ENCODE measurements around the gene KY.

The KY gene

DNA sequence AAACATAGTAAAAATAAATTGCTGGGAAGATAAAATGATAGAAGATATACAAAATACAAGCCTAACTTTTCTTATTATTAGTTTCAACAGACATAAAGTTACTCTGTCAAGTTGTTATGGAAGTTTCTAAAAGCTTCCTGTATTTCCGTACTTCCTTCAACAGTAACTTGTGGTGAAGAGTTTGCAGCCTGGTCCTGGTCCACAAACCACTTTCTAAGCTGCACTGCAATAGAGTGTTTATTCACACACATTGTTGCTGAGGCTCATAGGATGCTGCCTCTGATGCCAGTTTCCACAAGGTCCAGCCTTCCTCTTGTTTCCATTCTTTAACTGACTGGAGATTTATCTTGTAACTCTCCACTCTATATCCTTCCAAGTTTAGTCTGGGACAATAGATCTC, 39.4 kb upstream of the KY start:
- Histone ChIP-seq H3K36me3 (ENCODE audit: control insufficient read depth in 2 of 2, insufficient read depth in 2 of 2, low read length in 2 of 2) (no peaks in the 10 kb centered on the region), H3K4me3 (ENCODE audit: low read length in 2 of 2) (no peak overlapping the region), H3K4me1 (ENCODE audit: control insufficient read depth, insufficient read depth, low read length) (peaks cover 20% of the 10 kb centered on the region), H3K27me3 (ENCODE audit: control insufficient read depth in 1 of 2, insufficient read depth in 2 of 2, low read length in 2 of 2) (no peaks in the 10 kb centered on the region), H3K9me3 (ENCODE audit: control insufficient read depth in 2 of 2, low read length in 2 of 2) (no peaks in the 10 kb centered on the region), H3K9ac (ENCODE audit: low read length in 2 of 2) (no peak overlapping the region), H3K27ac (ENCODE audit: low read length) (no peak overlapping the region)

DNA sequence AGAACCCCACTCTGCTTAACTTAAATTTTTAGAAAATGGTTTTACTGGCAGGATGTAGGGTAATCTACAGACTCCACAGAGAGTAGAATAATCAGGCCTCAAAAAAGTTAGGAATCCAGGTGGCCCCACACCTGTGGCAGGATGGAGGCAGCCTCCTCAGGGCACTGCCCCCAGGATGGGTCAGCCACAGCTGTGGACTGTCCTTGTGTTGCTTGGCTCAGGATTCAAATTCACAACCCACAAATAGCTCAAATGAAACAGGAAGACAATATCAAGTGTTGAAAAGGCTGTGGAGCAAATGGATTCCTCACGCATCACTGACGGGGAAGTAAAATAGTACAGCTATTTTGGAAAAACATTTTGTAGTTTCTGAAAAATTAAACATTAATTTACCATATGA, 36.8 kb upstream of the KY start:
- Histone ChIP-seq H3K36me3 (ENCODE audit: control insufficient read depth in 2 of 2, insufficient read depth in 2 of 2, low read length in 2 of 2) (no peaks in the 10 kb centered on the region), H3K4me3 (ENCODE audit: low read length in 2 of 2) (no peak overlapping the region), H3K27ac (ENCODE audit: low read length) (no peak overlapping the region), H3K9ac (ENCODE audit: low read length in 2 of 2) (no peak overlapping the region), H3K4me1 (ENCODE audit: control insufficient read depth, insufficient read depth, low read length) (peaks cover 3% of the 10 kb centered on the region), H3K9me3 (ENCODE audit: control insufficient read depth in 2 of 2, low read length in 2 of 2) (no peaks in the 10 kb centered on the region), H3K27me3 (ENCODE audit: control insufficient read depth in 1 of 2, insufficient read depth in 2 of 2, low read length in 2 of 2) (no peaks in the 10 kb centered on the region)

DNA sequence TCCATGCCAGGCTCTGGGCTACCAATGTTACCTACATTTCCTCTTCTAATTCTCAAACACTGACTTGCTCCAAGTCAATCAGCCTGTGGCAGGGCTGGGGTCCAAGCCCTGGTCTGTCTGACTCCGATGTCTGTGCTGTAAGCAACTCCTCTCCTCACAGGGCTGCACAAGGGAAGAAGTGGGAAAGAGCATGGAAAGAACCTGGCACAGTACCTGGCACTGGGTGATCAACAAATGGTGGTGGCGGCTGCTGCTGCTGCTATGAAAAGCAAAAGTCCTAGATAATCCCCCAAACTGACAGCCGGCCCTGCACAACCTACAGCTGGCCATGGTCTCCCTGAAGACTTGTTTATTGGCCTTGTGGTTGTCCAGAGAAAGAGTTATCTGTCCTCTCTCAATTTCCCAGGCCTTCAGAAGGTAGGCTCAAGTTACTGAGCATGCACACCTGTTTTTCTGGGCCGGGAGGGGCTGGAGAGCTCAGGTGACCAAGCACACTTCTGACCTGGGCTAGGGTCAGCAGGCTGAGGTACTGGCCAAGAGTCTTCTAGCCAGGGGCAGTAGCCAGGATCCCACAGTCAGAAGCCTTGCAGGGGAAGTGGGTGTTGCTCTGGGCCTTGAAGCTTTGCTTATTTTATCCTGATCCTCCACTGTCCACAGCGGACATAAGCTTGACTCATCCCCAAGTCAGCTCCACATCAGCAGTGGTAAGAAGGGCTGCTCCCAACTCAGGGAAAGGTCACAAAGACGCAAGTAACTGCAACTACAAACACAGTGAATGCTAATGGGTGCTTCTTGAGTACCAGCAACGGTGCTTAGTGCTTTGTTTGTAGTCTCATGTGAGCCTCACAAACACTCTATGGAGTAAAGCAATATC, 35.3 kb upstream of the KY start:
- Histone ChIP-seq H3K27me3 (ENCODE audit: control insufficient read depth in 1 of 2, insufficient read depth in 2 of 2, low read length in 2 of 2) (no peaks in the 10 kb centered on the region), H3K9ac (ENCODE audit: low read length in 2 of 2) (no peak overlapping the region), H3K4me1 (ENCODE audit: control insufficient read depth, insufficient read depth, low read length) (peaks cover 10% of the 10 kb centered on the region), H3K9me3 (ENCODE audit: control insufficient read depth in 2 of 2, low read length in 2 of 2) (no peaks in the 10 kb centered on the region), H3K27ac (ENCODE audit: low read length) (no peak overlapping the region), H3K36me3 (ENCODE audit: control insufficient read depth in 2 of 2, insufficient read depth in 2 of 2, low read length in 2 of 2) (no peaks in the 10 kb centered on the region), H3K4me3 (ENCODE audit: low read length in 2 of 2) (no peak overlapping the region)

DNA sequence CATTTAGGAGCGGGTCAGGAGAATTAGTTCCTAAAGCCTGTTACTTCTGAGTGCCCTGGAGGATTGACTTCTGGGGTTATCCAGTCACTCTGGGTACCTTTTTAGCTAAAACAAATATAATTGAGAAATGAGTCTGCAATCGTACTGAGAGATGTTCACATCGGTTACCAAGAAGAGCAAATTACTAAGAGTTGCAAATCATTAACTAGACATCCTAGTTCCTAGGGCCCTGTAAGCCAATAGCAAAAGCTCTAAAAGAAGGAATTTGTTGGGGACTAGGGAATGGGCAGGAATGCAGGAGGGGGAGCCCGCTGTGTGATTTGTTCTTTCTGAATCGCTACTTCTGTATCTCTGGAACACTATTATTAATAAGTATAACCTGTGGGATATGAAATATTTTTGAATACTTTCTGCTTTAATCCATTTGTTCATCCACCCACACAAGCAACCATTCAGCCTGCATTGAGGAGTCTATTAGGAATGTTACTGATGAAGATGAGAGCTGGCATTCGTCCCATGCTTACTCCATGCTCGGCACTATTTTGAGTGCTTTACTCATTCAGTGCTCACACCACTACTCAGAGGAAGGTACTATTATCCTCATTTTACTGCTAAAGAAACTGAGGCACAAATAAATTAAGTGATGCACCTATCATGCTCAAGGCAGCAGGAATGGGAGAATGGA, 31.5 kb upstream of the KY start:
- no peak overlapping the region for H3K27ac ChIP-seq (ENCODE audit: low read length)
- H3K9ac ChIP-seq (ENCODE audit: low read length in 2 of 2): no peak overlapping the region
- H3K4me3 ChIP-seq (ENCODE audit: low read length in 2 of 2): no peak overlapping the region
- H3K9me3 ChIP-seq (ENCODE audit: control insufficient read depth in 2 of 2, low read length in 2 of 2): no peaks in the 10 kb centered on the region
- peaks cover 18% of the 10 kb centered on the region for H3K4me1 ChIP-seq (ENCODE audit: control insufficient read depth, insufficient read depth, low read length)
- no peaks in the 10 kb centered on the region for H3K27me3 ChIP-seq (ENCODE audit: control insufficient read depth in 1 of 2, insufficient read depth in 2 of 2, low read length in 2 of 2)
- H3K36me3 ChIP-seq (ENCODE audit: control insufficient read depth in 2 of 2, insufficient read depth in 2 of 2, low read length in 2 of 2): no peaks in the 10 kb centered on the region

DNA sequence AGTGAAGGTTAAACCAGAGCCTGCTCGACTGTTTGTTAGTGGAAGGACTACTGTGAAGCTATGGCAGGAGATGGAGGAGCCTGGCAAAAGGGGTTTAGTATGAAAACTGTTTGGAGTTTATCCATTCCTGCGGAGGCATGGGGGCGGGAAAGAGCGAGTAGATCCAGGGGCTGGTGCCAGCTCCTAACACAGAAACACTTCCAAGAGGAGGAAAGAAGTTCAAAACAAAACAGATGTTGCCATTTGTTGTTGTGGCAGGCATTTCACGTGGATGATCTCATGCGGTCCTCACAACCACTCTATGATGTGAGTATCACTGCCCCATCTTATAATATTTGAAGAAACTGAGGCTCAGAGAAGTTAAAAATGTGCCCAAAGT, 30.7 kb upstream of the KY start:
- H3K27me3 ChIP-seq (ENCODE audit: control insufficient read depth in 1 of 2, insufficient read depth in 2 of 2, low read length in 2 of 2): no peaks in the 10 kb centered on the region
- H3K4me1 ChIP-seq (ENCODE audit: control insufficient read depth, insufficient read depth, low read length): peaks cover 18% of the 10 kb centered on the region
- no peak overlapping the region for H3K4me3 ChIP-seq (ENCODE audit: low read length in 2 of 2)
- no peak overlapping the region for H3K9ac ChIP-seq (ENCODE audit: low read length in 2 of 2)
- peak overlapping the region; percentile 66 for H3K27ac ChIP-seq (ENCODE audit: low read length)
- no peaks in the 10 kb centered on the region for H3K36me3 ChIP-seq (ENCODE audit: control insufficient read depth in 2 of 2, insufficient read depth in 2 of 2, low read length in 2 of 2)
- no peaks in the 10 kb centered on the region for H3K9me3 ChIP-seq (ENCODE audit: control insufficient read depth in 2 of 2, low read length in 2 of 2)

DNA sequence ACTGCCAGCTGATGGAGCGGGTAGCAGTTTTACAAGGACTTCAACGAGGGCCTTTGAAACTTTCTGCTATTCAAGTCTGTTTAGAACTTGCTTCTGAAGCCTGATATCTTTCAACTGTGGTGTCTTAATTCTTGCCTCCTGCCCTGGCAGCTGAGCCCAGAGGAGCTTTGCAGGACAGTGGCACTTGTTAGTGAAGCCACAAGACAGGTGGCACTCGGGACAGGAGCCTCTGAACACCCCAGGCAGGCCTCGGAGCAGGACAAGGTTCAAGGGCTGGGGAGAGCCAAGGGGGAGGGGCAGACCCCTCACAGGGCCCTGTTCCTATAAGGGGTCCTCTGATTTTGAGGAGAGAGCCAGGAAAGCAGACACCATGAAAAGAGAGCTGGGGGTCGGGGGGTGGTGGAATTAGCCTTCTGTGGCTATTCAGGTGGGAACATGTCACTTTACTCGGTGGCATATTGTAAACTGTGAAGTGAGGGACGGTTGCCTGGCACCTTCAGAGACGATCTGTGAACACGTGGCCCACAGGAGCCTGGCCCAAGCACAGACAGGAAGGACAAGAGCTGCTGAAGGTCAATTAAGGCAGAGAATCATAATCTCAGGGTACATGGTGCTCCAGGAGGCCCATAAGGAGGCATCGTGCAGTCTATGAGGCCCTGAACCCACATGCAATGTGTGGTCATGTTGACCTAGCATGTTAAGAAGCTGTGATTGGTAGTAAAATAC, 30.1 kb upstream of the KY start:
- H3K36me3 ChIP-seq (ENCODE audit: control insufficient read depth in 2 of 2, insufficient read depth in 2 of 2, low read length in 2 of 2): no peaks in the 10 kb centered on the region
- H3K9me3 ChIP-seq (ENCODE audit: control insufficient read depth in 2 of 2, low read length in 2 of 2): no peaks in the 10 kb centered on the region
- no peak overlapping the region for H3K9ac ChIP-seq (ENCODE audit: low read length in 2 of 2)
- peaks cover 18% of the 10 kb centered on the region for H3K4me1 ChIP-seq (ENCODE audit: control insufficient read depth, insufficient read depth, low read length)
- H3K27ac ChIP-seq (ENCODE audit: low read length): peak overlapping the region; percentile 66
- H3K27me3 ChIP-seq (ENCODE audit: control insufficient read depth in 1 of 2, insufficient read depth in 2 of 2, low read length in 2 of 2): no peaks in the 10 kb centered on the region
- H3K4me3 ChIP-seq (ENCODE audit: low read length in 2 of 2): peak overlapping the region in 1 of 2 donors; percentile 15

DNA sequence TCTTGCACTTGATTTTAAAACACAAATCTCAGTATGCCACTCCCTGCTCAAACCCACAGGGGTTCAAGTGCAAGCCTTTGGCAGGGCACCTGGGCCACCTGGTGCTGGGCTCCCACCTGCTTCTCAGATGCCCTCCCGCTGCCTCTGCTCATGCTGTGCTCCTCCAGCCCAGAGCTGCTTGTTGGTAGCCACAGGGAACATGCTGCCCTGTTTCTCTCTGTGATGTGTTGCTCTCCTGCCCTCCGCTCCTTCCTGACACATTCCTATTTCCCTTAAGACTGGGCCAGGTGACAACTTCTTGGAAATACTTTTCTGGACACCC, 27.1 kb upstream of the KY start:
- H3K27ac ChIP-seq (ENCODE audit: low read length): no peak overlapping the region

DNA sequence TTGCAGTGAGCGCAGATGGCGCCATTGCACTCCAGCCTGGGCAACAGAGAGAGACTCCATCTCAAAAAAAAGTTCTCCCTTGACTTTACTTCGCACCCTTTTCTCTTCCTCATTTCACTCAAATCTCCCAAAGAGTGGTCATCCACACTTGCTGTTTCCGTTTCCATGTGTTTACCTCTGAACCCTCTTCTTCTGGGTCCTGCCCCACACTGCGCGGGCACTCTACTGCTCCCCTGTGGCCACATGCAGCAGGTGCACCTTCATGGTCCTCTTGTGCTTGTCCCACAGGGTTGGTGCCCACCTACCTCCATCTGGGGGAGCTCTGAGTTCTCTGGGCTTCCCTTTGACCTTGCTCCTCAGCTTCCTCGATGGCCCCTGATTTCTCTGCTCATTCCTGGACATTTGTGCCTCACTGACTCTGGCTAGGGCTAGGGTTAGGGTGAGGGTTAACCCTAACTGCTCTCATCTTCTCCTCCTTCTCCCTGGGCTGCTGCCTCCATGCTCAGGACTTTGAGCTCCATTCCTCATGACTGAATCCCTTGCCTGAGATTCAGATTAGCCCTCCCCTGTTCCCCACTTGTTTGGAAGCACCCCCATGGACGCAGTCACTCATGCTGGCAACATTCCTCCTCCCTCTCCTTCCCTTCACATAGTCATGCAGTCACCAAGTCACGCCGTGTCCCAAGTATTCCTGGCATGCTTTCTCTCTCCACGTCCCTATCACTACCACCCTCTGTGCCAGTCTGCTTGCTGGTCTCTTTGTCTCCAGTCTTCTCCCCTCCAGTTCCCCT, 26.6 kb upstream of the KY start:
- Histone ChIP-seq H3K9me3 (ENCODE audit: control insufficient read depth in 2 of 2, low read length in 2 of 2) (peaks cover 2 to 7% of the 10 kb centered on the region in 2 donors), H3K4me3 (ENCODE audit: low read length in 2 of 2) (no peak overlapping the region), H3K9ac (ENCODE audit: low read length in 2 of 2) (no peak overlapping the region), H3K4me1 (ENCODE audit: control insufficient read depth, insufficient read depth, low read length) (peaks cover 18% of the 10 kb centered on the region), H3K36me3 (ENCODE audit: control insufficient read depth in 2 of 2, insufficient read depth in 2 of 2, low read length in 2 of 2) (no peaks in the 10 kb centered on the region), H3K27ac (ENCODE audit: low read length) (no peak overlapping the region), H3K27me3 (ENCODE audit: control insufficient read depth in 1 of 2, insufficient read depth in 2 of 2, low read length in 2 of 2) (no peaks in the 10 kb centered on the region)

More for the DNA sequence above, 27.1 kb upstream of the KY start:
- H3K36me3 ChIP-seq (ENCODE audit: control insufficient read depth in 2 of 2, insufficient read depth in 2 of 2, low read length in 2 of 2): no peaks in the 10 kb centered on the region
- H3K4me3 ChIP-seq (ENCODE audit: low read length in 2 of 2): no peak overlapping the region
- H3K9me3 ChIP-seq (ENCODE audit: control insufficient read depth in 2 of 2, low read length in 2 of 2): peaks cover 2 to 7% of the 10 kb centered on the region in 2 donors
- H3K9ac ChIP-seq (ENCODE audit: low read length in 2 of 2): no peak overlapping the region
- no peaks in the 10 kb centered on the region for H3K27me3 ChIP-seq (ENCODE audit: control insufficient read depth in 1 of 2, insufficient read depth in 2 of 2, low read length in 2 of 2)
- peaks cover 18% of the 10 kb centered on the region for H3K4me1 ChIP-seq (ENCODE audit: control insufficient read depth, insufficient read depth, low read length)

DNA sequence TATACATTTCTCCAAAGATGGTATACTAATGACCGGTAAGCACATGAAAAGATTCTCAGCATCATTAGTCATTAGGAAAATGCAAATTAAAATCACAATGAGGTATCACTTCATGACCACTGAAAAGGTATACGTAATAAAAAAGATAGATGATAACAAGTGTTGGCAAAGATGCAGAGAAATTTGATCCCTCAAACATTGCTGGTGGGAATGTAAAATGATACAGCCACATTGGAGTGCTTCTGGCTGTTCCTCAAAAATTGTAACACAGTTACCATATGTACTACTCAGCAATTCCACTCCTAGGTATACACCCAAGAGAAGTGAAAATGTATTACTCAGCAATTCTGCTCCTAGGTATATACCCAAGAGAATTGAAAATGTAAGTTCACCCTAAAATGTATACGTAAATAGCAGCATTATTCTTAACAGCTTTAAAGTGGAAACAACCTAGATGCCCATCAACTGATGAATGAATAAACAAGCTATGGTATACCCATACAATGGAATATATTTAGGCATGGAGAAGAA, 25.0 kb upstream of the KY start:
- H3K4me1 ChIP-seq (ENCODE audit: control insufficient read depth, insufficient read depth, low read length): peaks cover 7% of the 10 kb centered on the region
- no peak overlapping the region for H3K4me3 ChIP-seq (ENCODE audit: low read length in 2 of 2)
- no peak overlapping the region for H3K27ac ChIP-seq (ENCODE audit: low read length)

DNA sequence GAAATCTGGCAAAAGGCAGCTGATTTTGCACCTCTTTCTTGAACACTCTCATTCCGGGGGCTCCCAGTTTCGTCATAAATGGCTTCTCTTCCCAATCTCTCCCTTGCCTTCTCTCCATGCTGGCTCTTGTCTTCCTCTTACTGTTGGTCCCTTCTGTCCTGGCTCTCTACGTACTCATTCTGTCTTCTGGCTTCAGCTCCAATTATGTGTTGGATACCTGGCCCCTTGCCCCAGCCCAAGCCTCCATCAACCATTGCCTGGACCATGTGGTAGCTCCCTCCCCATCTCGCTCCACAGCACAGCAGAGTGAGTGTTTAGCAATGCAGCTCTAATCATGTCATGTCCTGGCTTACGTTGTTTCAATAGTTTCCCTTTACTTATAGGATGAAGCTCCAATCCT, 21.7 kb upstream of the KY start:
- H3K36me3 ChIP-seq (ENCODE audit: control insufficient read depth in 2 of 2, insufficient read depth in 2 of 2, low read length in 2 of 2): no peaks in the 10 kb centered on the region
- H3K27me3 ChIP-seq (ENCODE audit: control insufficient read depth in 1 of 2, insufficient read depth in 2 of 2, low read length in 2 of 2): no peaks in the 10 kb centered on the region
- H3K27ac ChIP-seq (ENCODE audit: low read length): no peak overlapping the region
- H3K9me3 ChIP-seq (ENCODE audit: control insufficient read depth in 2 of 2, low read length in 2 of 2): peaks cover 2 to 7% of the 10 kb centered on the region in 2 donors
- H3K9ac ChIP-seq (ENCODE audit: low read length in 2 of 2): no peak overlapping the region
- H3K4me3 ChIP-seq (ENCODE audit: low read length in 2 of 2): no peak overlapping the region
- no peaks in the 10 kb centered on the region for H3K4me1 ChIP-seq (ENCODE audit: control insufficient read depth, insufficient read depth, low read length)

More for the DNA sequence above, 25.0 kb upstream of the KY start:
- no peak overlapping the region for H3K9ac ChIP-seq (ENCODE audit: low read length in 2 of 2)
- no peaks in the 10 kb centered on the region for H3K36me3 ChIP-seq (ENCODE audit: control insufficient read depth in 2 of 2, insufficient read depth in 2 of 2, low read length in 2 of 2)
- H3K27me3 ChIP-seq (ENCODE audit: control insufficient read depth in 1 of 2, insufficient read depth in 2 of 2, low read length in 2 of 2): no peaks in the 10 kb centered on the region
- peaks cover 2 to 7% of the 10 kb centered on the region in 2 donors for H3K9me3 ChIP-seq (ENCODE audit: control insufficient read depth in 2 of 2, low read length in 2 of 2)

All from stomach smooth muscle (tissue), 2 donors.